HG03039 (cell line): Measurements from ENCODE around the gene SLC9A9.

ENCODE experiments used
- ATAC-seq: cut with Tn5 transposase; IDR thresholded peaks from one replicate; pipeline ENCODE4 v1.9.1; 2021; ENCODE audit warnings: mild to moderate bottlenecking, moderate library complexity; ENCODE audit not compliant: unreplicated experiment

The SLC9A9 gene

DNA sequence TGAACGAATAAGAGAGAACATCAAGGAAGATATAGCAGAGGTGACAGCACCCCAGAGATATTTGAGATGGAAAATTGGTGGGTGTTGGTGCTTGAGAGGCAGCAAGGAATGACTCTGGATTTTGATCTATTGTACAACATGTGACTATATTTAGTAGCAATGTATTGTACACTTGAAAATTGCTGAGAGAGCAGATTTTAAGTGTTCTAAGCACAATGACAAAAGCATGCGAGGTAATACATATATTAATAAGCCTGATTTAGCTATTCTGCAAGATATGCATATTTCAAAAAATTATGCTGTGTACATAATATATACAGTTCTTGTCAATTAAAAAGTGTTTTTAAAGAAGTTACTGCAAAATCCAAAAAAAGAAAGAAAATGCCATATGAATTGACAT is 194.3 kb downstream of the SLC9A9 start:
- no peak for ATAC-seq

DNA sequence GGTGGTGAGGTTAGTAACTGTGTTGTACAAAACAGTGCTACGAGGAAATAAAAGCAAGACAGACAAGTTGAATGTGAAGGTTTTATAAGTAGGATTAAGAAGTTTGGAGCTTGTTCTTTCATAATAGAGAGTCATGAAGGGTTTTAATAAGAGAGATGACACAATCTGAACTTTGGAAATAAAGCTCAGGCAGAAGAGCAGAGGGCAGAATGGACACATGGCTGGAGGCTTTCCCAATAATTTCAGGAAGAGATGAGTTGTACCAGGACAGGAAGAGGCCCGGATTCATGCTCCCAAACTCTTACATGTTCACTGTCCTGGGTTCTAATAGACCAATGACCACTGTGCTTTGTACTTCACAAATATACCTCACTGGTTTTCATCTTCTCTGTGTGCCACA is 194.8 kb downstream of the SLC9A9 start:
- no peak for ATAC-seq

- ATAC-seq = no peak
Measured at GRCh38 chr3:143652118-143652517, 196.2 kb downstream of the SLC9A9 start.

DNA sequence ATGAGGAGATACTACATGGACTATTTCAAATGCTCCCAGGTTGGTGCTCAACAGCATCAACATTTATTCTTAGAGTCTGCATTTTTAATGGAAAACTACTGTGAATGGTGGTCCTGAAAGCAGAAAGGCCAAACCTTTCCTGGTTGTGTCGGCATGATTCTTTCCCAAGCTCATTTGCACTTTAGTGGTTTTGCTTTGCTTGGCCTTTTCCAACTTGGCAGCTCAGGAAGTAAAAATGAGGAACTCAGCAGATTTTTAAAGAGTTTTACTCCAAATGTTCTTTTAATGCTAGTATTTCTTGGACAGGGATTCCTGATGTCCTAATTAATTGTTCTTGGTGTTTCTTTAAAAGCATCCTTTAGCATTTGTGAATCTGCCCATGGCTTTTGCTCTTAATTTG is 197.4 kb downstream of the SLC9A9 start:
- ATAC-seq = no peak

DNA sequence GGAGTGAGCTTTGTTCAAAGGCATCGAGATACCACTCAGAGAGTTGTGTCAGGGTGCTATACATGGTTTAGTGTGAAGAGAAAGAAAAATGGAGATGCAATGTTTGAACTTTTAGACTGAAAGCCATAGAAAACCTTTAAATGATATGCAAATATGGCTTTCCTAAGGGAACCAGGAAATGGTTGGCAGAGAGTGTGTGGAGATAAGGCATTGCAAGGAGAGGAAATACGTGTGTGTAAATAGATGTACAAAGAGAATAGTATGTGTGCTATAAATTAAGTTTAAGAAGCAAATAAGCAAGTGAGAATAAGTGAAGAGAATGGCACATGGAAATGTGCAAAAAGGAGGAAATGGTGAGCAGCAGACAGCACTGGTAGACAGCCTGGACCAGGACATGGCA is 198.1 kb downstream of the SLC9A9 start:
- ATAC-seq = no peak

GRCh38 chr3:143648708-143649107 is 199.6 kb downstream of the SLC9A9 start:
- no peak for ATAC-seq

GRCh38 chr3:143648218-143648617 is 200.1 kb downstream of the SLC9A9 start:
- no peak for ATAC-seq

- ATAC-seq = no peak
Measured at GRCh38 chr3:143644370-143645089, 203.7 kb downstream of the SLC9A9 start.

DNA sequence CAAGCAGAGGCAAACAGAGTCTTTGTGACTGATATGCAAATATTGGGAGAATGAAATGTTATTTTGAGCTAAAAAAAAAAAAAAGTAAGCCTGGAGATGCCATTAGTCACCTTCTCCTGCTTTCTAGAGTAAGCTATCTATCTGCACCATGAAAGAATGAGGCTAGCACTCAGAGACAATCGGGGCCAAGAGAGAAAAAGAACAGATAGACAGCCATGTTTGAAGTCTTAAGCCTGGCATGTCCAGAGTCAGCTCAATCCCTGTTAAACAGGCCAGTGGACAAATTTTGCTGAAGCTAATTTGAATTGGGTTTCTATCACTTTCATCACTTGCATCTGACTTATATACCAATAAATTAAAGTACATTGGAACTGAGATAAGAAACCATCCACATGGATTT is 204.4 kb downstream of the SLC9A9 start:
- no peak for ATAC-seq

GRCh38 chr3:143640774-143641173 is 207.5 kb downstream of the SLC9A9 start:
- ATAC-seq = no peak

DNA sequence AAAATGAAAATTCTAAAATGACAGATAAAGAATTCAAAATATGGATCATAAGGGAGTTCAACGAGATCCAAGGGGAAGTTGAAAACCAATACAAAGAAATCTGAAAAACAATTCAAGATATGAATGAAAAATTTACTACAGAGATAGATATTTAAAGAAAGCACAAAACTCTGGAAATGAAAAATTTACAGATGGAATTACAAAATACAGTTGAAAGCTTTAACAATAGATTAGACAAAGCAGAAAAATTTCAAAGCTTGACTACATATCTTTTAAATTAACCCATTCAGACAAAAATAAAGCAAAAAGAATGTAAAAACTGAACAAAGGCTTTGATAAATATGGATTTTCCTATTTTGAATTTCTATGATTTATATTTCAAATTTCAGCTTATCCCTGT is 211.1 kb downstream of the SLC9A9 start:
- ATAC-seq = no peak

DNA sequence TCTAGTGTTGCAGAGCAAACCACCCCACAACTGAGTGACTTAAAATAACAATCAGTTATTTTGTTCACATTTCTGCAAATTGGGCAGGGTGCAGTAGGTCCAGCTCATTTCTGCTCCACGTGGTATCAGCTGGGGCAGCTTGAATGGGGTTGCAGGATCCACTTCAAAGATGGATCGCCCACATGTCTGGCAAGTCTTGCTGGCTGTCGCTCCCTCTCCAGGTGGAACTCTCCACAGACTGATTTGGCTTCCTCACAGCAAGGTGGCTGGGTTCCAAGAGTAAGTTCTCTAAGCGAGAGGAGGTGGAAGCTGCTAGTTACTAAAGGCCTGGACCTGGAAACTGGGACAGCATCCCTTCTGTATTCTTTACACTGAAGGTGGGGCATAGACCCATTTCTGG is 213.3 kb downstream of the SLC9A9 start:
- no peak for ATAC-seq

- ATAC-seq = no peak
Measured at GRCh38 chr3:143634427-143634826, 213.8 kb downstream of the SLC9A9 start.

DNA sequence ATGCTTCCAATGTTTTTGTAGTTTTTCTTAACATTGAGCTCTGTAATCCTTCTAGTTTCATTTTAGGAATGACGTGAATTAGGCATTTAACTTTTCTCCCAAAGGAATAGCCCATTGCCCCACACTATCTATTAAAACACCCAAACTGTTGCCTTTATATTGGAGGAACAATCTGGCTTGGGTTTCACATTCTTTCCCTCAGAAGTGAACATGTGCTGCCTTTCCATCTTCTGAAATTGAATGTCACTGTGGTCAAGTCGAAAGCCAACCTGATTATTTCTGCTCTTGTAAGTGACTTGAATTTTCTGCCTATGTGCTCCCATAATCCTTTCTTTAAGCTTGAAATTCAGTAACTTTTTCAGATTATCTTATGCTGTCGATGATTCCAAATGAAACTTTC is 214.5 kb downstream of the SLC9A9 start:
- no peak for ATAC-seq

DNA sequence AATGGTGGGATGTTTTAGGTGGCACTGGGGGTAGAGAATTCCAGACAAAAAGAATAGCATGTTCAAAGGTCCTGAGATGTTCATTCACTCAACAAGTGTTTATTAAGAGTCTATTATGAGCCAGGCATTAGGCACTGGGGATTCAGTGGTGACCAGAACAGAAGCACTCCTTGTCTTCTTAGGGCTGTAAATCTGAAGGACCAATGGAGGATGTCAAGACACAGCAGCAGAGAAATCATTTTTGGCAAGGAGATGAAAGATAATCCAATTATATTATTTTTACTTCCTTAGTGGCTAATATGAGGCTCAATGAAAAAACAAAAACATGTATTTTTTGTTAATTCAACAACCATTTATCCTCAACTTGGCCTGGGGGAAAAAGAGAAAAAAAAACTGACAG is 218.5 kb downstream of the SLC9A9 start:
- ATAC-seq = no peak

GRCh38 chr3:143628971-143629370 is 219.3 kb downstream of the SLC9A9 start:
- no peak for ATAC-seq

DNA sequence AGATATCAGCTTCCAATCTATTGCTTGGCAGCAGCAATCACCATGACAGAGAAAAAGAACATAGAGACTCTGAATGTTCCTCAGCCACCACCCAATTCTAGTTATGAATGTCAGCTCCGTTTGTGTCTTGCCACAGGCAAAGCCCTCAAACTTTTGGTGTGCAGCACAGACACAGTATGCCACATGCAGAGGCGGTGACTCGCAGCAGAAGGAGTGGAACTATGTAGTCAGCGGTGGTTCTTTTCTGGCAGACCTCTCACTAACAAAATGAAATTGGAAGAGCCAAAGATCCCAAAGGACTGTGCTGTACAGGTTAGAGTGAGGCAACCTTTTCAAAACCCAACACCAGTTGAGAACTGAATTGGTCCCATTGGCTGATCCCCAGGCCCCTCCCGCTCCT is 220.9 kb downstream of the SLC9A9 start:
- no peak for ATAC-seq

DNA sequence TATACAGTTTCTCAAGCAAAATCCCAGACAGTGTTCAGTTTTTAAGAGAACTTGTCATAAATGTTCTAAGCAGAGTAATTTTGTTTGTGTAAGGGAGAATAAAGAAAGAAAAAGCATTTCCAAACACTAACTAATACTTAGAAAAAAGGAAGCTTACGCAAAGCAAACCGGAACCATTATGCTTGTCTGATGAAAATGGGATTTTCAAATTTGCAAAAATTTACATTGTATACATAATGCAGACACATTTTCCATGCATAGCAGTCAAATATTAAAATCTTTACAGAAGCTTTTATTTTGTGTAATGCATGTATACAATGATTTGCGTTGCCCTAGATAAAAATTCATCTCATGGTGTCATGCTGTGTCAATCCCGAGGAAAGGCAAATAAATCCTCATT is 229.0 kb downstream of the SLC9A9 start:
- ATAC-seq = no peak

DNA sequence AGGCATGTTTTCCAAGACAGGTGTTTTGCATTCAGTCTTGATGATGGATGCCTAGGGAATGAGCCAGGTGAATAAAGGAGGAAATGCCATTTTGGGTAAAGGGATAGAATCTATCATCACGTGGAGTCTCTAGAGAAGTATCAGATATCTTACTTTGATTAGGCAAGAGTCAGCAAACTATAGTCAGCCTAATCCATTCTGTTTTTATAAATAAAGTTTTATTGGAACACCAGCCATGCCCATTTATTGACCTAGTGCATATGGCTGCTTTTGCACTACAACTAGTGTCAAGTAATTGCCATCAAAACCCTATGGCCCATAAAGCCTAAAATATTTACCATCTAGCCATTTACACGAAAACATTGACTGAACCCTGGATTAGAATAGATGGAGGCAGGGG is 231.2 kb downstream of the SLC9A9 start:
- ATAC-seq = no peak

- no peak for ATAC-seq
Measured at GRCh38 chr3:143613226-143613625, 235.0 kb downstream of the SLC9A9 start.

- no peak for ATAC-seq
Measured at GRCh38 chr3:143612541-143612940, 235.7 kb downstream of the SLC9A9 start.

DNA sequence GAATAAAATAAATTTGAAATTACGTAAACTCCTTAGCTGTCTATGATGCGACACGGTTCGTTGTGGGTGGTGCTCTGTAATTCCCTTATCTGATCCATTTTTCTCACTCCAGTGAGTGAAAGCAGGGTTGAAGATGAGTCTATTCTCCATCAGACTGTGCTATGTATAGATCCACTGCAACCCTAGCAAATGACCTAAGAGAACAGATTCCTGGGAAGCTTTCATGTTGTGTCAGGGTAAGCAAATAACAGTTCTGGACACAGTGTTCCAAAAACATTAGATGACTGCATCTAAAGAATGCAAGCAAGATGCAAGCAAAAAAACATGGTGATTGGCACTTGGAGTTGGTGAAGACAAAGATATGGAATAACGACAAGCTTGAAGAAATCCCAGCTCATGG is 239.3 kb downstream of the SLC9A9 start:
- ATAC-seq = no peak

- peak; percentile 32 for ATAC-seq
Measured at GRCh38 chr3:143605233-143605950, 242.9 kb downstream of the SLC9A9 start.
